Upper lobe of left lung (tissue), 6 donors: ENCODE measurements around the gene RNF40. TPM values are rescaled to one million over a fixed set of nuclear protein-coding genes. Genes with fewer than 3 reads are reported as not detected.

Experiments
- ATAC-seq, 2 donors: fragments of 200-7000 bp; cut with Tn5 transposase; one replicate each; pipeline ENCODE4 v1.9.1; 2022; ENCODE audit warnings: mild to moderate bottlenecking in 2 of 2, moderate library complexity in 2 of 2; ENCODE audit not compliant: low FRiP score in 2 of 2
- DNase-seq, 2 donors: peaks; one replicate each; pipeline ENCODE4 v3.0.0-alpha.2; 2019 to 2020
- H3K27ac ChIP-seq, 4 donors: fragments of 200-600 bp; sonication (generic); one replicate each; pipeline ENCODE4 v1.5.1; 2016 to 2019
- H3K27me3 ChIP-seq, 4 donors: fragments of 200-600 bp; sonication (generic); one replicate each; pipeline ENCODE4 v1.5.1; 2017 to 2019
- H3K36me3 ChIP-seq, 4 donors: fragments of 200-600 bp; sonication (generic); one replicate each; pipeline ENCODE4 v1.5.1; 2016 to 2019
- H3K4me1 ChIP-seq, 4 donors: fragments of 200-600 bp; sonication (generic); one replicate each; pipeline ENCODE4 v1.5.1; 2018 to 2019
- H3K4me3 ChIP-seq, 4 donors: fragments of 200-600 bp; sonication (generic); one replicate each; pipeline ENCODE4 v1.5.1; 2017 to 2019; ENCODE audit warnings: mild to moderate bottlenecking in 2 of 4, moderate library complexity in 1 of 4
- H3K9me3 ChIP-seq, 4 donors: fragments of 200-600 bp; sonication (generic); one replicate each; pipeline ENCODE4 v1.5.1; 2018 to 2019
- EP300 ChIP-seq, 4 donors: sonication (generic); formaldehyde crosslinking; IDR thresholded peaks; one replicate each; pipeline ENCODE4 v1.5.1; 2017; ENCODE audit warnings: antibody characterized with exemption in 4 of 4, control low read depth in 2 of 4
- POLR2A ChIP-seq, 4 donors: fragments of 450-650 bp; IDR thresholded peaks; one replicate each; pipeline ENCODE4 v1.5.1; 2016 to 2017; ENCODE audit warnings: antibody characterized with exemption in 4 of 4, mild to moderate bottlenecking in 2 of 4
- POLR2AphosphoS5 ChIP-seq, 2 donors: sonication (generic); formaldehyde crosslinking; IDR thresholded peaks; one replicate each; pipeline ENCODE4 v1.5.1; 2017; ENCODE audit warnings: antibody characterized with exemption in 2 of 2
- WGBS, 2 donors: methylation state at CpG; one replicate each; pipeline ENCODE4 v1.1.5; 2017 to 2018; 5-methylcytosine and 5-hydroxymethylcytosine counted together
- total RNA-seq, 6 donors: library from RNA; depleted of rRNA in 4 of 6; stranded (reverse); fragments of >200 nt in 4 of 6; gene quantifications; one replicate each; pipeline versions ENCODE4 v1.1.0 to v1.2.1, GENCODE V29; 2016 to 2021
- TF ChIP-seq, protein P1 (sequence below), 6 experiments: fragments of 450-650 bp in 4 of 6; fragments of 200-600 bp in 2 of 6; sonication (generic) in 2 of 6; IDR thresholded peaks; one replicate each; pipeline ENCODE4 v1.5.1; 2016 to 2019; ENCODE audit warnings: antibody characterized with exemption in 6 of 6
- donor health status: DM: no; HTN: no; CAD: no; lungs with moderate emphysema.
- donor health status: DM: no; HTN: yes; CAD: no; lungs with severe emphysema.

RNF40 gene
- total RNA-seq, 6 donors from 2014 or later: 69.9 to 137 (median 95.2) TPM

DNA sequence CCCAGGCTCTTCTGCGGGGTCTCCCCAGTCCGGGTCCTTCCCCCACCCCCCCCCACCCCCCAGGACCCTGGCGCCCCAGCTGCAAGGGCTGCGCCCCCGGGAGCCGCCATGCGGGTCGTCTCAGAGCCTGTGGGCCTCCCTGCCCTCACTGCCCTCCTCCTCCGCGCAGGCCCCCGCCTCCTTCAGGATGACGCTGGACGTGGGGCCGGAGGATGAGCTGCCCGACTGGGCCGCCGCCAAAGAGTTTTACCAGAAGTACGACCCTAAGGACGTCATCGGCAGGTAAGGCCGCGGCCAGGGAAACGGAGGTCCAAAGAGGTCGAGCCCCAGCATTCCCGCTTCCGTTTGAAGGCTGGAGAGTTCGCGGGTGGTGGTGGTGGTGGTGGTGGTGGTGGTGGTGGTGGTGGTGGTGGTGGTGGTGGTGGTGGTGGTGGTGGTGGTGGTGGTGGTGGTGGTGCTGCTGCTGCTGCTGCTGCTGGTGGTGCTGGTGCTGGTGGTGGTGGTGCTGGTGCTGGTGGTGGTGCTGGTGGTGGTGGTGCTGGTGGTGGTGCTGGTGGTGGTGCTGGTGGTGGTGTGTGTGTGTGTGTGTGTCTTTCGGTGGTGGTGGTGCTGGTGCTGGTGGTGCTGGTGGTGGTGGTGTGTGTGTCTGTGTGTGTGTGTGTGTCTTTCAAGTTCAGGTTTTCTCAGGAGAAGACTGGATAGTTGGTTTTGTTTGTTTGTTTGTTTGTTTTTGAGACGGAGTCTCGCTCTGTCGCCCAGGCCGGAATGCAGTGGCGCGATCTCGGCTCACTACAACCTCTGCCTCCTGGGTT lies 13.3 kb upstream of the RNF40 start:
- Histone ChIP-seq H3K36me3 (peaks cover 10 to 47% (median 31%) of the 10 kb centered on the region in 4 donors), H3K27me3 (no peaks in the 10 kb centered on the region), H3K9me3 (no peaks in the 10 kb centered on the region), H3K4me1 (peaks cover 6 to 17% (median 15%) of the 10 kb centered on the region in 4 donors), H3K4me3 (peak overlapping the region; percentile 92 to 99 (median 98)), H3K27ac (peak overlapping the region; percentile 69 to 88 (median 84))
- DNase-seq (peak; percentile 40 to 87), ATAC-seq (peak; percentile 31 to 60)
- TF ChIP-seq EP300 (IDR thresholded peaks at IDR 0.05) (no peak), POLR2A (IDR thresholded peaks at IDR 0.05) (no peak), POLR2AphosphoS5 (IDR thresholded peaks at IDR 0.05) (no peak)
- WGBS, 2 donors: 2 to 41% methylated on average over 7 to 9 of the region's 36 CpGs

DNA sequence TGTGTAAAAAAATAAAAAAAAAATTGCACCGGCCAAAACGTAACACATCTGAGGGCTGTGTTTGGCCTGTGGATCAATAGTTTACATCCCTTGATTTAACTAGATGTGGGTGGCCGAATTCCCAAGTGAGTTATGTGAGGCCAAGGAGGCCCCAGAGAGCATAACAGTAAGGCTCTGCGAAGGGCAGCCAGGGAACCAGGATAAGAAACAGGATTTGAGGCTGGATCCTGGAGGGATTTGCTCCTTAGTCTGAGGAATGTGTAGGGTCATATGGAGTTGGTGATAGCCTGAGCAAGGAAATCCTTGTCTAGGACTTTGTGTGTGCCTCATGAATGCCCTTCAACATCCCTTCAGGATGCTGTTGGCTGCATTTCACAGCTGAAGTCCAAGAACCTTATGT lies 11.9 kb upstream of the RNF40 start:
- Histone ChIP-seq H3K4me3 (no peak overlapping the region), H3K36me3 (peaks cover 14 to 46% (median 30%) of the 10 kb centered on the region in 4 donors), H3K27me3 (no peaks in the 10 kb centered on the region), H3K4me1 (peaks cover 6 to 17% (median 15%) of the 10 kb centered on the region in 4 donors), H3K9me3 (no peaks in the 10 kb centered on the region), H3K27ac (no peak overlapping the region)
- TF ChIP-seq, protein P1, sequence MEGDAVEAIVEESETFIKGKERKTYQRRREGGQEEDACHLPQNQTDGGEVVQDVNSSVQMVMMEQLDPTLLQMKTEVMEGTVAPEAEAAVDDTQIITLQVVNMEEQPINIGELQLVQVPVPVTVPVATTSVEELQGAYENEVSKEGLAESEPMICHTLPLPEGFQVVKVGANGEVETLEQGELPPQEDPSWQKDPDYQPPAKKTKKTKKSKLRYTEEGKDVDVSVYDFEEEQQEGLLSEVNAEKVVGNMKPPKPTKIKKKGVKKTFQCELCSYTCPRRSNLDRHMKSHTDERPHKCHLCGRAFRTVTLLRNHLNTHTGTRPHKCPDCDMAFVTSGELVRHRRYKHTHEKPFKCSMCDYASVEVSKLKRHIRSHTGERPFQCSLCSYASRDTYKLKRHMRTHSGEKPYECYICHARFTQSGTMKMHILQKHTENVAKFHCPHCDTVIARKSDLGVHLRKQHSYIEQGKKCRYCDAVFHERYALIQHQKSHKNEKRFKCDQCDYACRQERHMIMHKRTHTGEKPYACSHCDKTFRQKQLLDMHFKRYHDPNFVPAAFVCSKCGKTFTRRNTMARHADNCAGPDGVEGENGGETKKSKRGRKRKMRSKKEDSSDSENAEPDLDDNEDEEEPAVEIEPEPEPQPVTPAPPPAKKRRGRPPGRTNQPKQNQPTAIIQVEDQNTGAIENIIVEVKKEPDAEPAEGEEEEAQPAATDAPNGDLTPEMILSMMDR (IDR thresholded peaks at IDR 0.05): no peak
- TF ChIP-seq POLR2A (IDR thresholded peaks at IDR 0.05) (no peak), EP300 (IDR thresholded peaks at IDR 0.05) (no peak), POLR2AphosphoS5 (IDR thresholded peaks at IDR 0.05) (no peak)
- ATAC-seq (no peak), DNase-seq (no peak)
- WGBS, 2 donors: 92% methylated on average over 4 of the region's 4 CpGs

DNA sequence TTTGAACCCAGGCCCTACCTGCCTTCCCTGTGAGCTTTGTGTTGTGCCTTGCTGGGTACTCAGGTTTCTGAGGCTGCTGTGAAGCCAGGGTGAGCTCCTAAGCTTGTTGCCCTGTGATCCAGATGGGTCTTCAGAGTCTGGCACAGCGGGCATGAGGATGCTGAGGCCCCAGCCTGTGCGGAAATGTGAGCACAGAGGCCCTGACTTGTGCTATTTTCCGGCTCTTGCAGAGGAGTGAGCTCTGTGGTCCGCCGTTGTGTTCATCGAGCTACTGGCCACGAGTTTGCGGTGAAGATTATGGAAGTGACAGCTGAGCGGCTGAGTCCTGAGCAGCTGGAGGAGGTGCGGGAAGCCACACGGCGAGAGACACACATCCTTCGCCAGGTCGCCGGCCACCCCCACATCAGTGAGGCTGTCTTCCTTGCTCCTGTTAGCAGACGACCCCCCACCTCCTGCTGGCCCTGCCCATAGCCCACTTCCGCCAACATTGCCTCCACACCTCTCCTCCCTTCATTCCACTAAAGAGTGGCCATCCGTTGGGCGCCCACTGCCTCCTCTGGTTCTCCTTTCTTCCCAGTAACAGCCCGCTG lies 11.2 kb upstream of the RNF40 start:
- TF ChIP-seq EP300 (IDR thresholded peaks at IDR 0.05) (no peak), POLR2A (IDR thresholded peaks at IDR 0.05) (no peak), POLR2AphosphoS5 (IDR thresholded peaks at IDR 0.05) (no peak)
- TF ChIP-seq, protein P1 (IDR thresholded peaks at IDR 0.05): no peak
- WGBS, 2 donors: 92% methylated on average over 20 of the region's 20 CpGs
- Histone ChIP-seq H3K4me3 (no peak overlapping the region), H3K9me3 (no peaks in the 10 kb centered on the region), H3K36me3 (peaks cover 14 to 52% (median 35%) of the 10 kb centered on the region in 4 donors), H3K27ac (no peak overlapping the region), H3K4me1 (peaks cover 6 to 17% (median 15%) of the 10 kb centered on the region in 4 donors), H3K27me3 (no peaks in the 10 kb centered on the region)
- peak in 1 of 2 donors; percentile 16 for DNase-seq
- ATAC-seq: no peak

DNA sequence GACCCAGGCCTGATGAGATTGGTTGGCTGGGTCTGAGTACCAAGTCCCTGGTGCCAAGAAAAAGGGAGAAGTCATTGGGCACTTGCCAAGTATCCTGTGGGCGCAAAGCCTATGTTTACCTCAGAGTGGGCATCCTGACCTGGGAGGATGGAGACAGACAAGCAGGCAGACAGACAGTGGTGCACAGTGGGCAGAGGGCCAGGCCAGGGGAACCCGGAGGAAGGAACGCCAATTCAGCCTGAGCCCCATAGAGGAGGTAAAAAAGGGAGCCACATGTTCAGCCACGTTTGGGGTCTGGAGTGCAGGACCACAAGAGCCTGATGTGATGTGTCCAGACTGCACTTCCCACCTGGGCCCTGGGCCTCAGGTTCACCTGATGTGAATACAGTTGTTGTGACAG lies 8.5 kb upstream of the RNF40 start:
- Histone ChIP-seq H3K27ac (no peak overlapping the region), H3K9me3 (no peaks in the 10 kb centered on the region), H3K4me3 (no peak overlapping the region), H3K4me1 (peaks cover 4 to 8% (median 6%) of the 10 kb centered on the region in 4 donors), H3K36me3 (peaks cover 14 to 67% (median 50%) of the 10 kb centered on the region in 4 donors), H3K27me3 (no peaks in the 10 kb centered on the region)
- TF ChIP-seq POLR2A (IDR thresholded peaks at IDR 0.05) (no peak), POLR2AphosphoS5 (IDR thresholded peaks at IDR 0.05) (no peak)
- TF ChIP-seq, protein P1 (IDR thresholded peaks at IDR 0.05): no peak
- DNase-seq: no peak
- ATAC-seq: no peak
- WGBS, 2 donors: 81 to 84% methylated on average over 4 of the region's 4 CpGs

DNA sequence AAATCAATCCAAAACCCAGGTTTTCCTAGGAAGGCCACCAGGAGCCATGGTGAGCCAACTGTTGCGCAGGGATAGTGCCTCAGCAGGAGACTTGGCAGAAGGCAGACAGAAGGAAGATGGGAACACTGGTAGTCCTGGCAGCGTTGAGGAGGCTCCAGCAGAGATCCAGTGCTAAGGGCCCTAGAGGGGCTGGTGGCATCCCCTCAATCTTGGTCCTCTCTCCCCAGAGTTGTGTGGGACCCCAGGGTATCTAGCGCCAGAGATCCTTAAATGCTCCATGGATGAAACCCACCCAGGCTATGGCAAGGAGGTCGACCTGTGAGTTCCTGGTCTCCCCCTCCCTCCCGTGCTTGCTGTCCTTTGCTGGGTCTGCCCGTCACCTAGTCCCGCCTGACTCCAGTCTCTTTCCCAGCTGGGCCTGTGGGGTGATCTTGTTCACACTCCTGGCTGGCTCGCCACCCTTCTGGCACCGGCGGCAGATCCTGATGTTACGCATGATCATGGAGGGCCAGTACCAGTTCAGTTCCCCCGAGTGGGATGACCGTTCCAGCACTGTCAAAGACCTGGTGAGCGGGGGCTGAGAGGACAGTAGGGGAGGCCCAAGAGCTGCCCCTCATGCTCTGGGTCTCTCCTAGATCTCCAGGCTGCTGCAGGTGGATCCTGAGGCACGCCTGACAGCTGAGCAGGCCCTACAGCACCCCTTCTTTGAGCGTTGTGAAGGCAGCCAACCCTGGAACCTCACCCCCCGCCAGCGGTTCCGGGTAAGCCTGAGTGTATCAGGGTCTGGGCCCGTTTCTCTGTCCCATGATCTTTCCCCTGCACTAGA lies 6.0 kb upstream of the RNF40 start:
- Histone ChIP-seq H3K27ac (no peak overlapping the region), H3K4me3 (no peak overlapping the region), H3K4me1 (peaks cover 5 to 20% (median 6%) of the 10 kb centered on the region in 4 donors), H3K27me3 (no peaks in the 10 kb centered on the region), H3K36me3 (peaks cover 14 to 62% (median 46%) of the 10 kb centered on the region in 4 donors), H3K9me3 (no peaks in the 10 kb centered on the region)
- 92 to 95% methylated on average over 20 of the region's 20 CpGs for WGBS, 2 donors
- TF ChIP-seq, protein P1 (IDR thresholded peaks at IDR 0.05): no peak
- TF ChIP-seq POLR2A (IDR thresholded peaks at IDR 0.05): no peak
- TF ChIP-seq EP300 (IDR thresholded peaks at IDR 0.05): no peak
- no peak for TF ChIP-seq POLR2AphosphoS5 (IDR thresholded peaks at IDR 0.05)
- ATAC-seq (no peak), DNase-seq (no peak)
